HG03135 (cell line): ENCODE data around the gene SMTNL2.
"Not testable (repeated sequence)": the region's sequence is repeated elsewhere in the genome, so short reads cannot be mapped to it uniquely, and the experiment has no call there.

Experiments
- ATAC-seq: cut with Tn5 transposase; IDR thresholded peaks from one replicate; pipeline ENCODE4 v1.9.1; 2021; ENCODE audit warnings: mild to moderate bottlenecking, moderate library complexity; ENCODE audit not compliant: unreplicated experiment

The SMTNL2 gene

DNA sequence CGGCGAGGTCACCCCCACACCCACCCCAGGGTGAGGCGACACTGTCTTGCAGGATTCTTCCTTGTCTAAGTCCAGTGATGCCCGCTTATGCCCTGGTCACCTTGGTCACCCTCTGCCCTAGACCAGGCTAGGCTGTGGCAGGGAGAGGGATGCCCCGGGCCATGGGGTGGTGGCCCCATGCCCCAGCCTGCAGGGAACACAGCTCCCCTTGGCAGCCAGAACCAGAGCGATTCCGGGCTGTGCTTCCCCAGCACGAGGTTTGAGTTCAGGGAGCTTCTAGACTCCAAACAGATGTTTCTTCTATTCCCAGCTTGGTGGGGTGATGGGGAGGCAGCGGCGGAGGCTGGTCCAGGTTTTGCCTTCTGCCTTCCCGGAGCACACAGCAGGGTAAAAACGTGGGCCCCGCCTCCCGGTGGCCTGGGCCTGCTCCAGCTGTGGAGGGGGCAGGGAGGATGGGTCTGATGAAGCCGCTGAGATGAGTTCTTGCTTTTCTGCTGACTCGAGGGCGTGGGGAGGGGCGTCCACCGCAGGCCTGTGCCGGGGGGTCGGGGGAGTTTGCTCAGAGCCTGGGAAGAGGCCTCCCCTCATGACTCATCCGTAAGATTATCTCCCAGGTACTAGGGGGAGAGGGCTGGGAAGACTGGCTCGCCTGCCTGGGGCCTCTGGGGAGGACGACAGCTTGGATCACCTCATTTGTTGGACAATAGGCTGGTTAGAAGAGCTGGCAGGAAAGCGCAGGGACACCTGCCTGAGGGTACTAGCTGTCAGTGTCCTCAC is 15.4 kb downstream of the SMTNL2 start:
- no peak for ATAC-seq

DNA sequence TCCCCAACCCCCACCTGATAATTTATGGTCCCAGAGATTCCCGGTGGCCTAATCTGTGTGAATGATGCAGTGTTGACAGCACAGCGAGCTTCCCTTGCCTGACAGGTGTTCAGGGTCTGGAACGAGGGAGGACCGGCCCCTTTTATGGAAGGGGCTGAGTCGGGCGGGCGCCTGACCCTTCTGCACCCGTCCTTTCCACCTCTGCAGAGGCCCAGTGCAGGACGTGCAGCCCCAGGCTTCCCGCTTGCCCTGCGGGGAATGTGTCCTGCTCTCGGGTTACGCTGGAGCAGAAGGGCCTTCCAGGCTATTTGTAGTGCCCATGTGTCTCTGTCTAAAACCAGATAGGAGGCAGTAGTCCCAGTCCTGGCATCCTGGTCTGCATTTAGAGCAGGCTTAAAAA is 16.2 kb downstream of the SMTNL2 start:
- no peak for ATAC-seq

DNA sequence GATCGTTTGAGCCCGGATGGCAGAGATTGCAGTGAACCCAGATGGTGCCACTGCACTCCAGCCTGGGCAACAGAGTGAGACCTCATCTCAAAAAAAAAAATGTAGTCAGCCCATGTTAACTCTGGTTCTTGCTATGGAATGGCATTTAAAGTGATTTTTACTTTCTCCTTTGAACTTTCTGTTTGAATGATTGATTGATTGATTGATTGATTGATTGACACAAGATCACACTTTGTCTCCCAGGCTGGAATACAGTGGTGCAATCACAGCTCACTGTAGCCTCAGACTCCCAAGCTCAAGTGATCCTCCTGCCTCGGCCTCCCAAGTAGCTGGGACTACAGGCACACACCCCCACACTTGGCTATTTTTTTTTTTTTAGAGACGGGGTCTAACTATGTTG is 17.0 kb downstream of the SMTNL2 start:
- no peak for ATAC-seq

DNA sequence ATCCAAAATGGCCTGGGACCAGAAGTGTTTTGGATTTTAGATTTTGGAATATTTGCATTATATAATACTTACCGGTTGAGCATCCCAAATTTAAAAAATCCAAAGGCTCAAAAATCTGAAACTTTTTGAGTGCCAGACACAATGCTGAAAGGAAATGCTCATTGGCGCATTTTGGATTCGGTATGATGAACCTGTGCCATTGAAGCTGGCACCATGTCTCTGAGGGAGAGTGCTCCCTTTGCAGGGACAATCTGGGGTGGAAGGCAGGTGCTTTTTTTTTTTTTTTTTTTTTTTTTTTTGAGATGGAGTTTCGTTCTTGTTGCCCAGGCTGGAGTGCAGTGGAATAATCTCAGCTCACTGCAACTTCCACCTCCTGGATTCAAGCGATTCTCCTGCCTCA is 17.7 kb downstream of the SMTNL2 start:
- ATAC-seq = no peak

- ATAC-seq = no peak
These were observed 19.8 kb downstream of the SMTNL2 start for GRCh38 chr17:4604111-4604644.

- ATAC-seq = not testable (repeated sequence)
These were observed 20.4 kb downstream of the SMTNL2 start for GRCh38 chr17:4604736-4605135.

DNA sequence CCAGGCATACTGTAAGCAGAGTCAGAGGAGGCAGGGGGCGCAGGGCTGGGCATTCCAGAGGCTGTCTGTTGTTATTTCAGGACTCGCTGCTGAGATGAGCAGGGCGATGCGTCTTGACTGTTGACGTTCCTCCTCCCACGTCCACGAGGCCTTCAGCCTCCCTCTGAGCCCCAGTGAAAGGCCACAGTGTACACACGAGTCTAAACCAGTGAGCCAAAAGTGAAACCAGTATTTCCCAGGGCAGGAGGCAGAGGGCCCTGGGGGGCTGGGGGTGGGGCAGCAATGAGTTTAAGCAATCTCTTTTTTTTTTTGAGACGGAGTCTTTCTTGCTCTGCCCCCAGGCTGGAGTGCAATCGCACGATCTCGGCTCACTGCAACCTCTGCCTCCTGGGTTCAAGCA is 21.5 kb downstream of the SMTNL2 start:
- no peak for ATAC-seq

- ATAC-seq = no peak
These were observed 23.0 kb downstream of the SMTNL2 start for GRCh38 chr17:4607261-4607741.

- no peak for ATAC-seq
These were observed 23.5 kb downstream of the SMTNL2 start for GRCh38 chr17:4607773-4608187.

- no peak for ATAC-seq
These were observed 25.4 kb downstream of the SMTNL2 start for GRCh38 chr17:4609761-4610160.

- ATAC-seq = no peak
These were observed 25.8 kb downstream of the SMTNL2 start for GRCh38 chr17:4610162-4610561.

DNA sequence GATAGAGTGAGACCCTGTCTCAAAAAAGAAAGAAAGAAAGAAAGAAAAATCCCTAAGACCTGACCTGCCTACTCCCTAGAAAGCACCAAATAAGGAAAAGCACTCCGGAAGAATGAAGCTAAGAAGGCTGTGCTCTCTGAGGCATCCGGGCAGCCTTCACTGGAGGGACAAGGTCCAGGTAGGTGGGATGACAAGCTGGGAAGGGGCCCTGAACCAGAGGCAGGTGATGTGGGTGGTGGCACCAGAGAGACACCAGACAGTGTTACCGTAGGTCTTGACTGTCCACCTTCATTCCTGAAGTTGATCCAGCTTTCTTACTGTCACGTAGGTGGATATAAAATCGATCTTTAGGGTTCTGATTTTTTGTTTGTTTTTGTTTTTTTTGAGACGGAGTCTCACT is 26.3 kb downstream of the SMTNL2 start:
- ATAC-seq = no peak

- no peak for ATAC-seq
These were observed 32.1 kb downstream of the SMTNL2 start for GRCh38 chr17:4616476-4616875.

GRCh38 chr17:4617090-4617489 is 32.8 kb downstream of the SMTNL2 start:
- no peak for ATAC-seq

GRCh38 chr17:4617590-4618351 is 33.4 kb downstream of the SMTNL2 start:
- ATAC-seq = no peak

DNA sequence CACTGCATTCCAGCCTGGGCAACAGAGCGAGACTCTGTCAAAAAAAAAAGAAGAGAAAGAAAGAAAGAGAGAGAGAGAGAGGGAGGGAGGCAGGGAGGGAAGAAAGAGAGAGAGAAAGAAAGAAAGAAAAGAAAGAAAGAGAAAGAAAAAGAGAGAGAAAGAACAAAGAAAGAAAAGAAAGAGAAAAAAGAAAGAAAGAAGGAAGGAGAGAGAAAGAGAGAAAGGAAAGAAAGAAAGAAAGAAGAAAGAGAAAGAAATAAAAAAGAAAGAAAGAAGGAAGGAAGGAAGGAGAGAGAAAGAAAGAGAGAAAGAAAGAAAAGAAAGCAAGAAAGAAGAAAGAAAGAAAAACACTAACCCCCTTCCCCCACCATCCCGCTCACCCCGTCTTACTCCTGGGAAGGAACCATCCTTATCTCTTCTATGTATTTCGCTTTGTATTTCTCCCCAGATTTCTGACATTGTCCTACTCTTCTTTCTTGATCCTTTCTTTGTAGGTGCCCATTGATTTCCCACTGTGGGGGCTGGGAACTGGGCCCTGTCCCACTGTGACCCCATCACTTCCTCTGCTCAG is 36.3 kb downstream of the SMTNL2 start:
- ATAC-seq = no peak

DNA sequence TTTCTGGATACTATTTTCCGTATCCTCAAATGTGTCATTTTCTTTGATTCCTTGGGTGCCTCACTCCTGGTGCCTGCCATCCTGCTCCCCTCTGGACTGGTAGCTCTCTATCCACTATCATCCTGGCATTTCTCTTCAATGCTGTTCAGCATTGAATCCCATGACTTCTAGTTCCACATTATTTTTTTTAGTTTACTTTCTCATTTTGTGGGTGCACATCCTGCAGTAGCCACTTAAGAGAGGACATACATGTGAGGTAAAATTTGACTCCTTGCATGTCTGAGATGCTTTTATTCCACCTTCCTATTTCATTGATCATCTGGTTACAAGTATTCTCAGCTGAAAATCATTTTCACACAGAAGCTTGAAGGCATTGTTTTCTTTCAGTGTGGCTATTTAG is 38.0 kb downstream of the SMTNL2 start:
- no peak for ATAC-seq

DNA sequence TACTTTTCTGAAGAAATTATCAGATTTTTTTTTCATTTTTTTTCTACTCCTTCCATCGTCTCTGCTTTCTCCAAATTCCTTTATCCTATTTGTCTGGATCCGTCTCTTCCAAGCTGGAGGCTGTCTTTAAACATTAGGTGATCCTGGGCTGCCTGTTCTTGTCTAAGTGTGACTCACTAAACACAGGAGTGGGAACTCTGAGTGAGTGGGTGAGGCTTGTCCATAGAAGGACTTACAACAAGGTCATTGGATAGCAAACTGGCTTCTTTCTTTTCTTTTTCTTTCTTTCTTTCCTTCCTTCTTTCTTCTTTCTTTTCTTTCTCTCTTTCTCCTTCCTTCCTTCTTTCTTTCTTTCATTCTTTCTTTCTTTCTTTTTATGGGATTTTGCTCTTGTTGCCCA is 38.9 kb downstream of the SMTNL2 start:
- ATAC-seq = no peak

GRCh38 chr17:4624451-4624911 is 40.2 kb downstream of the SMTNL2 start:
- not testable (repeated sequence) for ATAC-seq

- ATAC-seq = no peak
These were observed 40.9 kb downstream of the SMTNL2 start for GRCh38 chr17:4625181-4625617.

- ATAC-seq = no peak
These were observed 42.5 kb downstream of the SMTNL2 start for GRCh38 chr17:4626734-4627256.
